WI38 (cell line): ENCODE data around the gene MIA3.

Experiments
- H3K4me3 ChIP-seq: 2 replicates; pipeline ENCODE4 v1.5.1; 2011; ENCODE audit warnings: low read depth, mild to moderate bottlenecking, control low read depth, low read length
- TF ChIP-seq, protein P1 (sequence below): IDR thresholded peaks from 2 replicates; pipeline ENCODE4 v1.5.1; 2012; ENCODE audit warnings: low read depth, mild to moderate bottlenecking, control low read depth, low read length

Gene MIA3

DNA sequence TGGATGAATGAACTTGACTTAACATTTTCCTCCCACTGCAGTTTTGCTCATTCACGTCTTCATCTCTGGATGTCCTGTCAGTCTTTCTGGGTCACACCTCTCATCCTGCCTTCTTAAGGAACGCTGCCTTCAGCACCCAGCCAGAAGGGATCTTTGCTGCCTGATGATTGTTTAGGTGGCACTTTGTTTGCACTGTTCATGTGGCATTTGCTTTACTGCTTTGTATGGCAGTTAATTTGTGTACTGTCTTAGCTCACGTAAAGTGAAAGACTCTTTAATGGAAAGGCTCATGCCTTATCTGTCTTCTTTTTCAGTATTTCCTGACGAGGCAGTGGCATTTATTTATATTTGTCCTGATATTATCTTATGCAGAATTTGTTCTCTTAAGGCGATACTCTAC, 4.9 kb downstream of the MIA3 start:
- no peak overlapping the region for H3K4me3 ChIP-seq
- TF ChIP-seq, protein P1, sequence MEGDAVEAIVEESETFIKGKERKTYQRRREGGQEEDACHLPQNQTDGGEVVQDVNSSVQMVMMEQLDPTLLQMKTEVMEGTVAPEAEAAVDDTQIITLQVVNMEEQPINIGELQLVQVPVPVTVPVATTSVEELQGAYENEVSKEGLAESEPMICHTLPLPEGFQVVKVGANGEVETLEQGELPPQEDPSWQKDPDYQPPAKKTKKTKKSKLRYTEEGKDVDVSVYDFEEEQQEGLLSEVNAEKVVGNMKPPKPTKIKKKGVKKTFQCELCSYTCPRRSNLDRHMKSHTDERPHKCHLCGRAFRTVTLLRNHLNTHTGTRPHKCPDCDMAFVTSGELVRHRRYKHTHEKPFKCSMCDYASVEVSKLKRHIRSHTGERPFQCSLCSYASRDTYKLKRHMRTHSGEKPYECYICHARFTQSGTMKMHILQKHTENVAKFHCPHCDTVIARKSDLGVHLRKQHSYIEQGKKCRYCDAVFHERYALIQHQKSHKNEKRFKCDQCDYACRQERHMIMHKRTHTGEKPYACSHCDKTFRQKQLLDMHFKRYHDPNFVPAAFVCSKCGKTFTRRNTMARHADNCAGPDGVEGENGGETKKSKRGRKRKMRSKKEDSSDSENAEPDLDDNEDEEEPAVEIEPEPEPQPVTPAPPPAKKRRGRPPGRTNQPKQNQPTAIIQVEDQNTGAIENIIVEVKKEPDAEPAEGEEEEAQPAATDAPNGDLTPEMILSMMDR: no peak

DNA sequence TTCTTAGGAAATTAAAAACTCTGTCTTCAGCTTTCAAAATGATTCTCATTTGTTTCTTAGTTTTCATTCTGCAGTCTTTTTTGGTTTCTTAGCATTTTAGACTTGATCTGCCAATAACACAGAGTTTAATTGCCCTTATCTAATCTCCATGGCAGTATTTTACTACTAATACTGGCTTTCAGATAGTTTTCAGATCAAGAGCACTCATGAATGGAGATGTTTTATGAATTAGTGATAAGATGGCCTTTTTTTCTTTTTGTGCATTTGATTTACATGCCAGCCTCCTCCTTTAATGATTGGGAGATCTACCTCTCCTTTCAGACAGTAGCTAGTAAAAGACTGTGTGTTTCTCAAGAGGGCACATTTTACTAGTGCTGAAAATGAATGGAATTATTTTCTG, 5.6 kb downstream of the MIA3 start:
- no peak overlapping the region for H3K4me3 ChIP-seq
- TF ChIP-seq, protein P1: no peak

DNA sequence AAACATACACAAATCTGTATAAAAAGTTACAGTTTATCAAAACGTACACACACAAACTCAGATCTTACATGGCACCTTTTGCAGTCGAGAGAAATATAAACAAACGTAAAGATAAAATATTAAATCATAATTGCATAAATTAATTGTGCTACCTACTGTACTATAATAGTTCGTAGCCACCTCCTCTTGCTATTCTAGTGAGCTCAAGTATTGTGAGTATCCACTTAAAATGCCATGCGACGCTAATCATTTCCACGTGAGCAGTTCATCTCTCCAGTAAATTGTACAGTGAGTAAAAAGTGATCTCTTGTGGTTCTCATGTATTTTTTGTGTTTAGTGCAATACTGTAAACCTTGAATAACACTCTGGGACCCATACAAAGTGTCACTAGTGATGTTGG, 6.3 kb downstream of the MIA3 start:
- H3K4me3 ChIP-seq: no peak overlapping the region
- TF ChIP-seq, protein P1: no peak

DNA sequence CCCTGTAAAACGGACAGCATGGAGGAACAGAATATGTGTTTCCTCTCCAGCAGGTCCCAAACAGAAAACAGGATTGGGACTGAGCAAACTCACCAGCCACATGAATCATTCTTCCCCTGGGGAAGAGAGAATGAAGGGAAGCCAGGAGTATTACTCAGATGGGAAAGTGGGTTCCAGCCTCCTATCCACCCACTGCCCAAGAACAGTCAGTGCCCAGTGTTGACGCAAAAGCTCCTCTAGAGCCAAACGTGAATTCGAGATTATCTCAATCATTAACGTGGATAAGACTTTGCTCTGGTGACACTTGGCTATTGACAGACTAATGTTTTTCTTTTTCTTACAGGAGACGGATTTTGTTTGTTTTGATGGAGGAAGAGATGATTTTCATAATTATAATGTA, 9.3 kb downstream of the MIA3 start:
- no peak overlapping the region for H3K4me3 ChIP-seq
- TF ChIP-seq, protein P1: no peak

DNA sequence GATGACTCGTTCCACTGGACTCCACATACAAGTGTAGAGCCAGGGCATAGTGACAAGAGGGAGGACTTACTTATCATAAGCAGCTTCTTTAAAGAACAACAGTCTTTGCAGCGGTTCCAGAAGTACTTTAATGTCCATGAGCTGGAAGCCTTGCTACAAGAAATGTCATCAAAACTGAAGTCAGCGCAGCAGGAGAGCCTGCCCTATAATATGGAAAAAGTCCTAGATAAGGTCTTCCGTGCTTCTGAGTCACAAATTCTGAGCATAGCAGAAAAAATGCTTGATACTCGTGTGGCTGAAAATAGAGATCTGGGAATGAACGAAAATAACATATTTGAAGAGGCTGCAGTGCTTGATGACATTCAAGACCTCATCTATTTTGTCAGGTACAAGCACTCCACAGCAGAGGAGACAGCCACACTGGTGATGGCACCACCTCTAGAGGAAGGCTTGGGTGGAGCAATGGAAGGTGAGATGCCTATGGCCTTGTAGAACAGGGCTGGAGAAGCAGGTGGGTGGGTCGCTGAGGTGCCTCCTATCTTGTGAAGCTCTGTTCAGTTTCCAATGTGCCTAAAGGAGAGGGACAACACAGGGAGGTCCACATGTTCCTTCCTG, 12.1 kb downstream of the MIA3 start:
- TF ChIP-seq, protein P1: no peak
- H3K4me3 ChIP-seq: no peak overlapping the region

DNA sequence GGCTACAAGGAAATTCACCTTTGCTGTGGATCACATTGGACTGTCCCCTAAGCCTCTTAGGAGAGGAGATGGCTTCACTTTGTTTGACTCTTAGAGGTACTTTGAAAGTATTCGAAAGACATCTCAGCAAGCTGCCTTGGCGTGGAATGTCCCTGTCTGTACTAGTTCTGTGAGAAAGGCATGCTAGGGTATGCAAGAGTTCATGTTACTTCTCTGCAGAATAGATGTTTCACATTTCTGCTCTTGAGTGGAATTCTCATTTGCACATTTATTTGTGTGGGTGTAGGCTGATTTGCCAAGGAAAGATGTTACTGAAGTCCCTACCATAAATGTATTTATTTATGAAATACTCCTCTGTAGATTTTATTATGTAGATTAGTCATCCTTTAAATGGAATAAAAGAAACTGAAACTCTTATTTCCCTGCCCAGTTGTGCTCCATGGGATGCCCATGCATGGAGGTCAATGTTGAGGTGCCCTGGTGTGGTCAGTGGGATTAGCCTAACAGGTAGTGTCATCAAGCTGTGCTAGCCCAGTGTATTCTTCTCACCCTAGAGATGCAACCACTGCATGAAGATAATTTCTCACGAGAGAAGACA, 13.8 kb downstream of the MIA3 start:
- TF ChIP-seq, protein P1: no peak
- no peak overlapping the region for H3K4me3 ChIP-seq

DNA sequence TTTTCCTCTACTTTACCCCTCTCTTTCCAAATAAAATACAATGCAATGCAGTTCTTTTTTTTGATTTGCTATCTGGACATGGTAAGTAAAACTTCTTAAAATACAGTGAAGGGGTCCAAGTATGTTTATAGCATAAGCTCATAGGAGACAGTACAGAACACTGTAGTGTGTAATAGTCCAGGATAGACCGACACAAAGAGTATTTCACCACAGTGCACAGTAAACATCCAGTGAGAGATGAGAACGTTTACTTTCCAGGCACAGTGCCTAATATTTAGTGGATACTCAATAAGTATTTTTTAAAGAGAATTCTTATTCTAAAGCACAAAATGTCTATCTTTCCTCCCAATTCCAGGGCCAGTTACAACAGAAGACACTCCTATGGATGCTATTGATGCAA, 14.9 kb downstream of the MIA3 start:
- no peak overlapping the region for H3K4me3 ChIP-seq

More for the DNA sequence above, 14.9 kb downstream of the MIA3 start:
- TF ChIP-seq, protein P1: no peak
